Hepatocyte (in vitro differentiated cells): ENCODE results near the gene PIM3.

Experiments used
- EZH2 ChIP-seq: fragments of 200-600 bp; sonication (generic); IDR thresholded peaks from 2 replicates; pipeline ENCODE4 v1.6.1; 2016; ENCODE audit warnings: antibody characterized with exemption, mild to moderate bottlenecking, borderline replicate concordance
- EZH2phosphoT487 ChIP-seq: fragments of 200-600 bp; sonication (generic); IDR thresholded peaks from one replicate; pipeline ENCODE4 v1.6.1; 2018; ENCODE audit warnings: antibody characterized with exemption, mild to moderate bottlenecking, low read depth, moderate library complexity; ENCODE audit not compliant: unreplicated experiment, severe bottlenecking
- TF ChIP-seq, protein P1 (sequence below): fragments of 200-600 bp; sonication (generic); IDR thresholded peaks from 2 replicates; pipeline ENCODE4 v1.5.1; 2016; ENCODE audit warnings: antibody characterized with exemption, mild to moderate bottlenecking; ENCODE audit not compliant: poor library complexity

DNA sequence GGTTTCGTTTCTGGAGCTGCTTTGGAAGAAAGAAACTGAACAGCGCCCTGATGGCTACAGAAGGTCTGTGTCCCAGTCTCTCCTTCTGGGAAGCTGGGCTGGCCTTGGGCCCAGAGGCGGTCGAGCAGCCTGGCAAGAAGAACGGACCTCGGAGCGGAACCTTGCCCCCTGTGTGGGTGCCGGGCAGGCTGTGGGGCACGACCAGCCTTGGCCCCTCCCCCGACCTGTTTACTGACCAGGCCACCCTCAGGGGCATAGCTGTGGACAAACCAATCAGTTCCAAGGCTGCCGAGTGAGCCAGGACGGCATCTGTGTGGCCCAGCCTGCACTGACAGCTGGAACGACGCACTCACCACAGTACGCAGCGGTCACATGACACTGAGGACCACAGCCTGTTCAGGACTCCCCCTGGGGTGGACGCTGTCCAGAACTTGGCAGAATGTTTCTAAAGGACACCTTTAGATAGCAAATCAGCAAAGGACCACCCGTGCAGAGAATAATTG, 7.2 kb downstream of the PIM3 start:
- TF ChIP-seq EZH2 (no peak), EZH2phosphoT487 (no peak)
- TF ChIP-seq, protein P1, sequence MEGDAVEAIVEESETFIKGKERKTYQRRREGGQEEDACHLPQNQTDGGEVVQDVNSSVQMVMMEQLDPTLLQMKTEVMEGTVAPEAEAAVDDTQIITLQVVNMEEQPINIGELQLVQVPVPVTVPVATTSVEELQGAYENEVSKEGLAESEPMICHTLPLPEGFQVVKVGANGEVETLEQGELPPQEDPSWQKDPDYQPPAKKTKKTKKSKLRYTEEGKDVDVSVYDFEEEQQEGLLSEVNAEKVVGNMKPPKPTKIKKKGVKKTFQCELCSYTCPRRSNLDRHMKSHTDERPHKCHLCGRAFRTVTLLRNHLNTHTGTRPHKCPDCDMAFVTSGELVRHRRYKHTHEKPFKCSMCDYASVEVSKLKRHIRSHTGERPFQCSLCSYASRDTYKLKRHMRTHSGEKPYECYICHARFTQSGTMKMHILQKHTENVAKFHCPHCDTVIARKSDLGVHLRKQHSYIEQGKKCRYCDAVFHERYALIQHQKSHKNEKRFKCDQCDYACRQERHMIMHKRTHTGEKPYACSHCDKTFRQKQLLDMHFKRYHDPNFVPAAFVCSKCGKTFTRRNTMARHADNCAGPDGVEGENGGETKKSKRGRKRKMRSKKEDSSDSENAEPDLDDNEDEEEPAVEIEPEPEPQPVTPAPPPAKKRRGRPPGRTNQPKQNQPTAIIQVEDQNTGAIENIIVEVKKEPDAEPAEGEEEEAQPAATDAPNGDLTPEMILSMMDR = no peak
